VCaP (cell line): ENCODE results near the gene PTDSS2.

Source experiments
- H3K27ac ChIP-seq: fragments of 450-650 bp; 2 replicates; pipeline ENCODE4 v1.5.1; 2017
- TF ChIP-seq, protein P1 (sequence below): fragments of 450-650 bp; conservative IDR thresholded peaks from 2 replicates; pipeline ENCODE4 v1.5.1; 2017; ENCODE audit warnings: mild to moderate bottlenecking, moderate library complexity

The PTDSS2 gene

GRCh38 chr11:417652-418342 is 32.3 kb upstream of the PTDSS2 start:
- H3K27ac ChIP-seq: peak overlapping the region; percentile 92
- TF ChIP-seq, protein P1, sequence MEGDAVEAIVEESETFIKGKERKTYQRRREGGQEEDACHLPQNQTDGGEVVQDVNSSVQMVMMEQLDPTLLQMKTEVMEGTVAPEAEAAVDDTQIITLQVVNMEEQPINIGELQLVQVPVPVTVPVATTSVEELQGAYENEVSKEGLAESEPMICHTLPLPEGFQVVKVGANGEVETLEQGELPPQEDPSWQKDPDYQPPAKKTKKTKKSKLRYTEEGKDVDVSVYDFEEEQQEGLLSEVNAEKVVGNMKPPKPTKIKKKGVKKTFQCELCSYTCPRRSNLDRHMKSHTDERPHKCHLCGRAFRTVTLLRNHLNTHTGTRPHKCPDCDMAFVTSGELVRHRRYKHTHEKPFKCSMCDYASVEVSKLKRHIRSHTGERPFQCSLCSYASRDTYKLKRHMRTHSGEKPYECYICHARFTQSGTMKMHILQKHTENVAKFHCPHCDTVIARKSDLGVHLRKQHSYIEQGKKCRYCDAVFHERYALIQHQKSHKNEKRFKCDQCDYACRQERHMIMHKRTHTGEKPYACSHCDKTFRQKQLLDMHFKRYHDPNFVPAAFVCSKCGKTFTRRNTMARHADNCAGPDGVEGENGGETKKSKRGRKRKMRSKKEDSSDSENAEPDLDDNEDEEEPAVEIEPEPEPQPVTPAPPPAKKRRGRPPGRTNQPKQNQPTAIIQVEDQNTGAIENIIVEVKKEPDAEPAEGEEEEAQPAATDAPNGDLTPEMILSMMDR: no peak

DNA sequence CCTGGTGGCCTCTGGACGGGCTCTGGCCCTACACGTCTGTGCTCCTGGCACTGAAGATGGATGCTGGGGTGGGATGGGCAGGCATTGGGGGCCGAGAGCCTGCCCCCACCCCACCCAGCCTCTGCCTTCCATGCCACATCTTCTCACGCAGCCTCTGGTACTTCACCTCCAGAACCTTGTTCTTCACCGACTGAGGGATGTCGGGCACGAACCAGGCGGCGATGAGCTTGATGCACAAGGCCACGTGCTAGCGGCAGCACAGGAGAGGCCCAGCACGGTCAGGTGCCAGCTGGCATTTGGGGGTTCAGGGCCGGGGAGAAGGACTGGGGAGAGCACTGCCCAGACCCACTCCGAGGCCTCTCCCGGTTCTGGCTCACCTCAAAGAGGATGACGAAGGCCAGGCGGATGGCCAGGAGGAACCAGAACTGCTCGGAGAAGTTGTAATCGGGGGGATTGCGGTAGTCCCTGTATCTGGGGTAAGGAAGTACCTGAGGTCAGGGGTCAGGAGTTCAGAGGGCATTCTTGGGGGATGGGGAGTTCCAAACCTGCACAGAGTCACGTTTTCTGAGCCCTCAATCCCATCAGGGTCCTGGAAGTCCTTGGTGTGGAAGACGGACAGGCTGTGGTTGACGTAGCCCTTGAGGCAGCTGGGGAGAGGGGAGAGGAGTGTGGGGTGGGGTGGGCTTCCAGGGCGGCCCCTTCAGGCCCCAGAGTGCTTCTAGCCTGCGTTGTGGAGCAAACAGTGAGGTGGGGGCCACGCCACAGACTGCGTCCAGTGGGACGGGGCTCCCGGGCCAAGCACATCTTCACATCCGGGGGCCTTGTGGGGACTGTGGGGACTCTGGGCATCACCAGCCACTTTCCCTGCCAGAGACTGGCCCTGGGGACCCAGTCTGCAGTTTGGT is 31.5 kb upstream of the PTDSS2 start:
- H3K27ac ChIP-seq: peak overlapping the region; percentile 92
- TF ChIP-seq, protein P1: no peak

DNA sequence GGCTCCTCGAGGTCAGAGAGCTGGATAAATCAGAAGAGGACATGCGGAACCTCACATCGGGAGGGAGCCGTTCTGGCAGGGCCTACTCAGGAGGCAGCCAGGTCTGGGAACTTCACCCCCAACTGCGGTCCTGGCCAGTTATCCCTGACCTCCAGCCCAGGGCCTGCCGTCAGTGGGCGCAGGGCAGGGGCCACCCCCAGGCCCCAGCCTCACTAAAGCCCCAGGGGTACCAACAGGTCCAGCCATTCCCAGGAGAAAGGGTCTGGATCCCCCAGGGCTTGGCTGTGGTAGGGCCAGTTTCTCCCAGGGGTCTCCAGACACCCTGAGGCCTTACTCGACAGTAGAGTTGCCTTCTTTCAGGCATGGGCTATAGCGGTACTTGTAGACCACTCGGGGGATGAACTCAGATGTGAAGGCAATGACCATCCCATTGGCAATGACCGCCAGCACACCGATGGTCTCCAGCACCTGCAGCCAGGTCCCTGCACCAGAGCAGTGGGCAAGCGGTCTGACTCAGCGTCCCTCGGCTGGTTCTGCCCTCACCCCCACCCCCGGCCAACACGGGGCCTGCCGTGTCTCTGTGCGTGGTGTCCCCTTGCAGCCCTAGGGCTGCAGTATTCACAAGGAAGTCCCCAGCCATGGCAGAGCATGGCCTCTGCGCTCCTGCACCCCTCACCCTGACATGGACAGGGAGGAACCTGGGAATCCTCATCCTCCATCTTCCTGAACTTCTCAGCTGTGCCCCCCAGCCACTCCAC is 30.7 kb upstream of the PTDSS2 start:
- H3K27ac ChIP-seq: no peak overlapping the region
- TF ChIP-seq, protein P1: no peak

GRCh38 chr11:420054-420910 is 29.8 kb upstream of the PTDSS2 start:
- H3K27ac ChIP-seq: no peak overlapping the region
- TF ChIP-seq, protein P1: no peak

DNA sequence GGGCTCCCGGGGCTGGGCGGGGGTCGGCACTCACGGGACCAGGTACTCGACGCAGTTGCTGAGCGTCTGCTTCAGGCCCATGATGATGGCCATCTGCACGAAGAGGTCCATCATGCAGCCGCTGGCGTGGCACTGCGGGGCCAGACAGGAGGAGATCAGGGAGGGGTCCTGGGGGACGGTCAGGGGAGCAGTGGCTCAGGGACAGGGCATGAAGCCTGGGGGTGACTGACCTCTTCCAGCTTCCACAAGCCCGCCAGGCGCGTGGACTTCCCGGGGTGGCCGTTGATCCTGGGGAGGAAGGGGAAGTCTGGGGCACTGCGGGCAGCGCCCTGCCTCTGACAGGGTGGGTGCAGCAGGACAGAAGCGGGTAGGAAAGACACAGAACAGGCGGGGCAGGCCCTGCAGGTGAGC is 29.2 kb upstream of the PTDSS2 start:
- H3K27ac ChIP-seq: no peak overlapping the region
- TF ChIP-seq, protein P1: no peak

- TF ChIP-seq, protein P1: no peak
- no peak overlapping the region for H3K27ac ChIP-seq
Observed at GRCh38 chr11:422249-422656, 27.8 kb upstream of the PTDSS2 start.
